C1 segment of cervical spinal cord (tissue), 14 donors: Measurements from ENCODE around the gene BEND4.
"Not testable (repeated sequence)": the region's sequence is repeated elsewhere in the genome, so short reads cannot be mapped to it uniquely, and the experiment has no call there.

Experiments used
- DNase-seq, 14 donors: peaks; one replicate each; lab custom pipeline; 2025; lab: John Stamatoyannopoulos, UW

The BEND4 gene

GRCh38 chr4:42152507-42153504 lies at the start of gene BEND4:
Gene BEND4 (minus strand): TSS chr4:42152655. CDS start chr4:42152143, 512 bp downstream.
- DNase-seq: no peak

GRCh38 chr4:42197341-42197740 lies 44.9 kb upstream of the BEND4 start:
- DNase-seq: no peak

GRCh38 chr4:42172921-42173320 lies 20.5 kb upstream of the BEND4 start:
- DNase-seq: no peak

- DNase-seq: no peak
Measured at GRCh38 chr4:42172128-42172790, 19.8 kb upstream of the BEND4 start.

GRCh38 chr4:42167709-42168108 lies 15.3 kb upstream of the BEND4 start:
- no peak for DNase-seq

GRCh38 chr4:42166186-42166585 lies 13.7 kb upstream of the BEND4 start:
- DNase-seq: not testable (repeated sequence)

- no peak for DNase-seq
Measured at GRCh38 chr4:42159271-42160001, 7.0 kb upstream of the BEND4 start.

GRCh38 chr4:42151568-42152506 lies 618 bp downstream of the BEND4 start:
- DNase-seq: peak in 1 of 14 donors; percentile 2

- no peak for DNase-seq
Measured at GRCh38 chr4:42150653-42151567, 1.5 kb downstream of the BEND4 start.

GRCh38 chr4:42149004-42149403 lies 3.5 kb downstream of the BEND4 start:
- DNase-seq: no peak

GRCh38 chr4:42148425-42148824 lies 4.0 kb downstream of the BEND4 start:
- DNase-seq: no peak

- DNase-seq: no peak
Measured at GRCh38 chr4:42144028-42144427, 8.4 kb downstream of the BEND4 start.

GRCh38 chr4:42142591-42142990 lies 9.9 kb downstream of the BEND4 start:
- no peak for DNase-seq

GRCh38 chr4:42136371-42136770 lies 16.1 kb downstream of the BEND4 start:
- no peak for DNase-seq

- DNase-seq: no peak
Measured at GRCh38 chr4:42133006-42133405, 19.4 kb downstream of the BEND4 start.

- DNase-seq: no peak
Measured at GRCh38 chr4:42132099-42132498, 20.4 kb downstream of the BEND4 start.

- no peak for DNase-seq
Measured at GRCh38 chr4:42123071-42123644, 29.3 kb downstream of the BEND4 start.

GRCh38 chr4:42122237-42122636 lies 30.2 kb downstream of the BEND4 start:
- no peak for DNase-seq

GRCh38 chr4:42119886-42120285 lies 32.6 kb downstream of the BEND4 start:
- no peak for DNase-seq
